Measurements from ENCODE around the gene ABI1. TPM values are rescaled to one million over a fixed set of nuclear protein-coding genes. Genes with fewer than 3 reads are reported as not detected.

Gene ABI1
- polyA plus RNA-seq, 1 donor from 2014 or later, result 50.4 TPM

GRCh38 chr10:26821699-26822570, 38.8 kb downstream of the ABI1 start:
- peaks cover 17% of the 10 kb centered on the region for H3K79me2 ChIP-seq (replicated peaks; ENCODE audit: insufficient read depth, low read length)

More at GRCh38 chr10:26821699-26822570, 38.8 kb downstream of the ABI1 start:
- no peak for TF ChIP-seq CTCF (IDR thresholded peaks at IDR 0.05; ENCODE audit: poor library complexity, severe bottlenecking)
- TF ChIP-seq POLR2AphosphoS5 (IDR thresholded peaks at IDR 0.05), result no peak
- no peak for TF ChIP-seq EZH2 (IDR thresholded peaks at IDR 0.05; ENCODE audit: borderline replicate concordance, insufficient read depth, low read length, poor library complexity, severe bottlenecking)
- no peak for TF ChIP-seq REST (IDR thresholded peaks at IDR 0.05; ENCODE audit: borderline replicate concordance)
- TF ChIP-seq MXI1 (conservative IDR thresholded peaks at IDR 0.05; ENCODE audit: poor library complexity, severe bottlenecking), result no peak
- no peak for TF ChIP-seq TAF1 (IDR thresholded peaks at IDR 0.05; ENCODE audit: low read depth)
- TF ChIP-seq RAD21 (conservative IDR thresholded peaks at IDR 0.05), result no peak
- TF ChIP-seq EP300 (conservative IDR thresholded peaks at IDR 0.05; ENCODE audit: poor library complexity, severe bottlenecking), result no peak
- no peak for TF ChIP-seq SMC3 (conservative IDR thresholded peaks at IDR 0.05; ENCODE audit: poor library complexity)
- Histone ChIP-seq H3K36me3 (ENCODE audit: insufficient read depth, low read length) (no peaks in the 10 kb centered on the region), H4K20me1 (ENCODE audit: insufficient read depth) (no peaks in the 10 kb centered on the region), H2AFZ (ENCODE audit: low read depth, low read length) (no peak overlapping the region), H3F3A (ENCODE audit: insufficient read depth, low read length, poor library complexity, severe bottlenecking) (no peaks in the 10 kb centered on the region), H3K4me2 (ENCODE audit: low read length) (no peak overlapping the region), H3K4me3 (ENCODE audit: low read length) (no peak overlapping the region), H3K9me3 (ENCODE audit: low read length) (no peaks in the 10 kb centered on the region), H3K9ac (ENCODE audit: low read length) (no peak overlapping the region), H3K27me3 (ENCODE audit: insufficient read depth, low read depth, low read length) (no peaks in the 10 kb centered on the region), H3K9me2 (ENCODE audit: insufficient read depth, low read length) (no peaks in the 10 kb centered on the region), H3K27ac (ENCODE audit: low read length) (no peak overlapping the region)
